ENCODE measurements around the gene ARHGAP22.

The ARHGAP22 gene

DNA sequence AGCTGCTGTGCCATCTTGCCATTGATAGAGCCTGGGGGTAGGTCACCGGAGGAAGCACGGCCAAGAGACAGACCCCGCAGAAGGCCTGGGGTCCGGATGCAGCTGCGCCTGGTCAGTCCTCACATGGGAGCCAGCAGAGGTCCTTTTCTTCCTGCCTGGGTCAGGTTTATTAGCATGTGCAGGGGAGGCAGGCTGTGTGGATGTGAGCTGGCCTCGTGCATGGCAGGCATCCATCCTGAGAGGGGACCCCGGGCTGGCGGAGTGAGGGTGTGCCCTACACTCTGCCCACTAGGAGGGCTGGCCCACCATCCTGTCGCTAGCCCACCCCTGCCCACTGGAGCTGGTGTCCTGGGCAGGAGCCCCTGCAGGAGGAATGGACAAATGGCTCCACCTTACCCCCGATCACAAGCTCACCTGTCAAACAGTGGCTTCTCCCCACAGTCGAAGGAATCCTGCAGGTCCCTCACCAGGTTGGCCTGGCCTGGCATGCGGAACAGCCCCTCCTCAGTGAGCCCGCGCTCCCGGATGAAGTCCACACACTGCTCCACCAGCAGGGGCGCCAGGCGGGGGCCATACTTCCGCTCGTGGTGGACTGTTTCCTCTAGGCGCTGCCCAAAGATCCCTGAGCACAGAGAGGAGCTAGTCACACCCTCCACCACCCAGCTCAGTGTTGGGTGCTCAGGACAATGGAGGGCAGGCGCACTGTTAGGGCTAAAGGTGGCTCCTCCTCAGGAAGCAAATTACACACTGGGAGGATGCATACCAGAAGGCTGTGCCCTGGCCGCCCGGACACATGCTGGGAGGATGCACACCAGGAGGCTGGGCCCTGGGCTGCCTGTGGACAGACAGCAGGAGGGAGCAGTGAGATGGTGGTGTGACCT, 145.4 kb downstream of the ARHGAP22 start:
- no peak for DNase-seq

GRCh38 chr10:48458662-48459048, 146.2 kb downstream of the ARHGAP22 start:
- DNase-seq = no peak

DNA sequence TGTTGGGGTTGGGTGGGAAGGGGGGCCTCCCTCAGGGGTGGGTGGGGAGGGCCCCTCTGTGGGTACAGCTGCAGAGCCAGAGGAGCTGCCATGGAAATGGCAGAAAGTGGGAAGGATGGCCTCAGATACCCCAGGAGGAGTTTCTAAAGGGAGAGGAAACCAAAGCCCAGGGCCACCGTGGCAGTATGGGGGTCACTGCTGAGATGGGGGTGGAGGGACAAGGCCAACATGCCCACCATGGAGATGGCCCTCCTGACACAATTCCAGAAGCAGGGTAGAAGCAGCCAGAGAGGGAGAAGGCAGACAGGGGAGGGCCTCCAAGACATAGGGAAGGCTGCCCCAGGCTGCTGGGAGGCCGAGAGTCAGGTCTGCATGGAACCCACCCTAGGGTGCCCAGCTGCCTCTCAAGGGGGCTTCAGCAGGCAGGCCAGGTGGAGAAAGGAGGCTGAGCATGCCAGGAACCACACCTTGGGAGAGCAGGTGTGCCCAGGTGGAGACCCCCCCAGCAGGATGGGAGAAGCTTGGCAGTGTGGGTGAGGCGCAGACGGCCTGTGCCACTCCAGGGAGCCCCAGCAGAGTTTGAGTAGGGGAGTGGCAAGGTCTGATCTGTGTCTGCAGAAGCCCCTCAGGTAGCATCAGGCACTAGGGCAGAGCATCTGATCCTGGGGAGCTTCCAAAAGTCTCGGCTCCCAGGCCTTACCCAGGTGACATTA, 146.8 kb downstream of the ARHGAP22 start:
- DNase-seq = no peak

DNA sequence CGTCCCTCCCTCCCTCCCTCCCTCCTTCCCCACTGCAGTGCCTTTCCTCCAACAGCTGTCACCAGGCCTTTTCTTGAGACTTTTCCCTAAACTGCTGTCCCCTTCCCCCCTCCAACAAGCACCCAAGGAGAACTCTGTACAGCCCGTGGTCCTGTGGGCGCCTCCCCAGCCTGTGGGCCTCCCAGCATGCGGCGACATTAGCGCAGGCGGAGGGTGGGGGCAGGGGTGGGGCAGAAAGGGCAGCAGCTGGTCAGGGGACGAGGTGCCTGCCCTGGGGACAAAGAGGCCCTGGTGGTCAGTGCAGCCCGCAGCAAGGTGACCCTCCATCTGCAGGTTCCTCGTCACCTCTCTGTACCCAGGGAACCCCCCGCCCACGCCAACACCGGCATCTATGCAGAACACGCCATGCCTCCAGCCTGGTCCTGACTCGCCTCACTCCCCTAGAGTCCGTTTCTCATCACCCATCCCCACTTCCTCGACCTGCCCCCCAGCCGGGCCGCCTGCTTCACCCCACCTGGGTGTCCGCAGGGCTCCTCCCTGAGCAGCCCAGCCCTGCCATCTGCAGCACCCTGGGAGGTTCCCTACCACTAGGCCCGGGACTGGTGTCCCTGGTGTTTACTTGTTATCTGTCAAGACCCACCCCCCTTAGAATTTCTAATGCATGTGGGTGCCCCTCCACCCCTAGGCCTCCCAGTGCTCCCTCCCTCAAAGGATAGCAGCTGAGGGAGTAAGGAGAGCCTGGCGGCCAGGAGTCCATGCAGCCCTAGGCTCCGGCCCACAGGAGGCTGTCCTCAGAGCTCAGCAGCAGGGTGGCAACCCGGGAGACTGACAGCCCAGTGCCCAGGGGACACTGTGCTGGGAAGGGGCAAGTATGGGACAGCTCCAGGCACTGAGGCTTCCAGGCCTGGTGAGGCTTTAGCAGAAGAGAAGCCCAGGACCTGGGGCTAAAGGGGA, 147.8 kb downstream of the ARHGAP22 start:
- DNase-seq = no peak

GRCh38 chr10:48456361-48456804, 148.5 kb downstream of the ARHGAP22 start:
- DNase-seq = no peak

GRCh38 chr10:48455392-48456151, 149.3 kb downstream of the ARHGAP22 start:
- no peak for DNase-seq

GRCh38 chr10:48455055-48455391, 149.8 kb downstream of the ARHGAP22 start:
- DNase-seq = no peak

GRCh38 chr10:48454302-48455054, 150.4 kb downstream of the ARHGAP22 start:
- DNase-seq = no peak

GRCh38 chr10:48453451-48454301, 151.2 kb downstream of the ARHGAP22 start:
- no peak for DNase-seq

DNA sequence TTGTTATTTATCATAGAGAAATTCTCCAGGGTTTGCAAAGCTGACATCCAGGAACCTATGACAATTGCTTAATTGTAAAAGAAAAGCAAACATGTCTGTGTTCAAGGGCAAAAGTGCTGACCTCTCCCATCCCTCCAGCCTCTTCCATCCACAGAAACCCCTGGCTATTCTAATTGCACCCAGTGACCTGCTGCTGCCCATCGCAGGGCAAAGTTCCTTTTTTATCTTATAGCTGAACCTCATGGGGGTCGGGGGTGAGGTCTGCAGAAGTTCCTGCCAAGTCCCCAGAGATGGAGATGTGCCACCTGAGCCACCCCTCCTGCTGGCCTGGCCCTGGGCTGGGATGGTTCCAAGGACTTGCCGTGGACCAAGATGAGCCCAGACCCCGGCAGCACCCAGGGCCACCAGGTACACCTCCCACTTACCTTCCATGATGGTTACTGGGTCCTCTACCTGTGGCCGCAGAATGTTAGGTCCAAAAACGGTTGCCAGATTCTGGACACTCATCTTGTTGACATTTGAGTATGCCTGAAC, 151.9 kb downstream of the ARHGAP22 start:
- no peak for DNase-seq

DNA sequence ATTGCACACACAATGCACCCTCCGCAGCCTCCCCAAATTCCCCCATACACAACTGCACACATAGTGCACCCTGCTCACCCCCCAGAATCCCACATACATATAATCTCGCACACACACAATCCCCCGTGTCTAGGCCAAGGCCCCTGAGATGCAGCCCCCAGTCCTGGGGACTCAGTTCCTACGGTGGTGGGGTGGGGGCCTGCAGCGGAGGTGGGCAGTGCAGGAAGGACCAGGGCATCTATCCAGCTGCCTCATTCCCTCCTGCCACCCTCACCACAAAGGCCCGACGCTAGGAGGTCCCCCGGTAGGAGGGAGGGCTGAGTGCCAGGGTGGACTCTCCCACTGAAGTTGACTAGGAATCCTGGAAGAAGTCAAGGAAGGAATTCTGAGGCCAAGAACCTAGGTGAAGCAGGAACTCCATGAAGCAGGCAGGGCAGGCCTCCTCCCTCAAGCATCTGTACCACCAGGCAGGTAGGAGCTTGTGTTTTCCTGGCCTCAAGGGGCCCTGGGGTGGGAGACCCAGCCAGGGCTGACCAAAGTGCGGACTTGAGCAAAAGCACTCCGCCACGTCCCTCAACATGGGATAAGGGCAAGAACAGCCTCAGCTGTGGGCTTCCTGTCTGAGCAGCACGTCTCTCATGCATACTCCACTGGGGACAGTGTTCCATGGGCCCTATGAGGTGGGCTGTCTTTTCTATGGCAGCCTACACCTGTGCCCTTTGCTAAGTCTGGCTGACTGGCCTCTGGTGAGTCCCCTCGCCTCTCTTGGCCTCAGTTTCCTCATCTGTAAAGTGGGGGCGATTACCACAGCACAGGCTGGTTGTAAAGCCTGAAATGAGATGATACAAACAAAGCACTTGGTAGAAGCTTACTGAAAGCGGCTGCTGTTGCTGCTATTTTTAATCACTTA, 152.6 kb downstream of the ARHGAP22 start:
- DNase-seq = no peak

DNA sequence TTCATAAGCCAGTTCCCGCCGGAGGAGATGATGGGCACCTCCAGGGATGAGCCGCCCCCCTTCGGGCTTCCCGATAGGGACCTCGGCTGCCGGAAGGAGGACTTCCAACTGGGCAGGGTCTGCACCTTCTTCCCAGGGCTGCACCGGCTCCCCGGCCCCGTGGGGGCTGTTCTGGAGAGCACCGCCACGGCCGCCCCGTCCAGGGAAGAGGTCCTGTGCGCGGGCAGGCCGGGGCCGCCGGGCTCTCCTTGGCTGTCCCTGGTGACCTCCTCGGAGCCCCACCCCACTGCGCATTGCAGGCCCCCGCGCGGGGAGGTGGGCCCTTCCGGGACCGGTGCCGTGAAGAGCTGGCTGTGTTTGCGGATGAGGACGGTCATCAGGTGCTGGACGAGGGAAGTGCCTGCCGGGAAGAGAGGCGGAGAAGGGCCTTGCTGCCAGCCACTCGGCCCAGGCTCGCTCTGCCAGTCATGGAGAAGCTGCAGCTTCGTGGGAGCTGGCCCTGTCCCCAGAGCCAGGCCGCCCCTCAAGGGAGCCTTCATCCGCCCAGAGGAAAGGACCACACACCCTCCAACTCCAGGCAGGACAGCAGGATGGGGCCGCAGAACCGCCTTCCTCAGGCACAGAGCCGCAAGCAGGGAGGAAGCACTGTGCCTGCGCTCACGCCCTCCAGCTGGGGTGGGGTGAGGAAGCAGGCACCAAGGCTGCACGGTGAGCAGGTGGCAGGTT, 154.0 kb downstream of the ARHGAP22 start:
- DNase-seq = no peak

- DNase-seq = no peak
Measured at GRCh38 chr10:48450233-48450740, 154.6 kb downstream of the ARHGAP22 start.

DNA sequence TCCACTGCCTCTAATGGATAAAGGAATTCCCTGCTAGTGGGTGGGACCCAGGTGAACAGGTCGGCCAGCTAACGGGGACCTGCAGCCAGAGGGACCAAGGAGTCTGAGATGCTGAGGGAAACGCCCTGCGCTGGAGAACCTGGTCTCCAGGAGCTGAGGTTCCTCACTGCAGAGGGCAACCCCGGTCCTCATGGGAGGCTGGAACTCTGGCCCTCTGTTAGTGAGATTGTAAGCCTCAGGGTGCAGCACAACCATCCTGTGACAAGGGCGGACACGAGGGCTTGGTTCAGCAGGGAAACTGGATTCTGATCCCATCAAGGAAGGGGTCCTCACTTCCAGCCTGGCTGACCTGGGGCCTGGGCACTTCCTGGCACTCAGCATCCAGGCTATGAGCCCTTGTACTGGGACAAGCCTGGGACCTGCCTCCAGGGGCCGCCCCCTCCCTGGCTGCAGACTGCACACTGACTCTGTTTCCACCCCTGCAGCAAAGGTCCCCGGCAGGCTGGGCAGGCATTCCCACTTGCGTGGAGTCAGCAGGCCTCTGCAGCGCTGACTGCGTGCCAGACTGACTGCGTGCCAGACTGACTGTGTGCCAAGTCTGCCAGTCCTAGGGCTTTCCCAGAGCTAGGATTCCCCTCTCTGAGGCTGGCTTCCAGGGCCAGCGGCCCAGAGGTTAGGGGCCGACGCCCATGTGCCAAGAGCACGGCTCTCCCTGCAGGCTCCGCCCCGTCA, 155.2 kb downstream of the ARHGAP22 start:
- no peak for DNase-seq

DNA sequence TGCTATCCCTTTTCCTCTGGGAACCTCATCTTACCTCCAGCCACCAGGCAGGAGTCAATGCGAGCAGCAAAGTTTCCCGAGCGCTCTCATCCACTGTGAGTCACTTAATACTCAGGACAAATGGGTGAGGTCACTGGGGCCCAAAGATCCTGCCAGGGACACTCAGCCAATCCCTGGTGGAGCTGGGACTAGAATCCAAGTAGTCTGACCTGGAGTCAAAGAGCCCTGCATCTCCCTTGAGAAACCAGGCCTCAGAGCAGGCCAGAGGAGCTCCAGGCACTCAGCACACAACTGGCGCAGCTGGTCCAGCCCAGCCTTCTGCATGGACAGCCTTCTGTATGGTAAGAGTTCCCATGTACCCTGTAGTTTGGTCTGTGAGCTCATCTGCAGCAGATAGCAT, 156.1 kb downstream of the ARHGAP22 start:
- DNase-seq = no peak

DNA sequence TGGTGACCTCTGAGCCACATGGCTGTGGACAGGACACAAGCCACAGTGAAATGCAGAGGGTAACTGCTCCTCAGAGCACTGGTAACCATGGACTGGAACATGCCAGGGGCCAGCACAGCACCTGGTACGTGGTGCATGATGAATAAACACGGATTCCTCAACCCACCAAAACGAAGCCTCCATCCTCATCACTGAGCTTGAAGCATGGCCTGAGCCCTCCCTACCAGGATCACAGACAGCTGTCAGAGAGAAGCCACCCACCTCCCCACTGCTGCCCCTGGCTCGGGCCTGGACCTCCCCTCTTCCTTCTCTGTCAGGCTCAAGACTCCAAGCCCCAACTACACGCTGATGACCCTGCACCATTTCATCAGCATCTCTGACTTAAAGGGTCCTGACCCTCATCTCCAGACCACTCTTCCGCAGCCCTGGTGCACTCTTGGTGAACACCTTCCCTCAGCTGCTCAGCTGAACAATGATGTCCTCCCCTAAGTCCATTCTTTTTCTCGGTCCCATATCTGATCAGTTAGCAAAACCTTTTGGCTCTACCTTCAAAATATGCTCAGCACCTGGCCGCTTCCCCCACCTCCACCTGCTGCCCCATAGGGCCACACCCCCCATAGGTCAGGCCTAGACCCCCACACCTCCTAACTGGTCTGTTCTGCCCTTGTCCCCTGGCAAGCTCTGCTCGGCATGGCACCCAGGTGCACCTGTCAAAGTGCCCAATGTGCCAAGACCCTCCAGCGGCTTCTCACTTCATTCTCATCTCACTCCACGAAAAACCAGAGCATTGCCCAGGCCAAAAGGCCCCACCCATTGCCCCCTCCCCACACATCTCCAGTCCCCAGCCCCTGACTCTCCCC, 157.3 kb downstream of the ARHGAP22 start:
- DNase-seq = no peak

DNA sequence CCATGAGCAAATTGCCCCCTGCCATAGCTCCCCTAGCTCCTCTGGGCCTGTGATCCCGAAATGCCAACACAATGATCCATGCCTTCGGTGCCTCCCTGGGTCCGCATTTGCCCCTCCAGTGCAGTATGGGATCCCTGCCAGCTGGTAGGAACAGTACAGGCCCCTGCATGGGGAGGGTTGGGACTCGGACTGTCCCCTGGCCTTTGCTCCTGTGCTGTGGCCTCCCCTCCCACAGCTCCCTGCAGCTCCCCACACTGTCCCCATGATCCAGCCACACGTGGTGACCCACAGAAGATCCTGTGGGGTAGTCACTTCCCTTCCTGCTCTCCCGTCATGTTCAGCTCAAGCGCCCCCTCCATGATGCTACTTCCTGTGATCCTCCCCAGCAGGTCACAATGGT, 158.1 kb downstream of the ARHGAP22 start:
- DNase-seq = no peak

All from NCI-H1436 (cell line).